ENCODE measurements around the gene TLL1.

The TLL1 gene

GRCh38 chr4:165944900-165945299 is 71.9 kb downstream of the TLL1 start:
- Histone ChIP-seq H3K4me3 (ENCODE audit: low read length) (no peak overlapping the region), H3K9me3 (ENCODE audit: insufficient read depth, low read depth, low read length) (no peaks in the 10 kb centered on the region), H3K36me3 (ENCODE audit: insufficient read depth, low read length) (no peaks in the 10 kb centered on the region), H3K27me3 (ENCODE audit: insufficient read depth, low read length) (no peaks in the 10 kb centered on the region), H3K9ac (ENCODE audit: low read depth, low read length) (no peak overlapping the region), H3K4me1 (ENCODE audit: insufficient read depth, low read length) (no peaks in the 10 kb centered on the region), H3K27ac (ENCODE audit: low read depth, low read length) (no peak overlapping the region)
- 96% methylated on average over 4 of the region's 4 CpGs for WGBS

GRCh38 chr4:165945991-165946390 is 73.0 kb downstream of the TLL1 start:
- 90% methylated on average over 3 of the region's 3 CpGs for WGBS

GRCh38 chr4:165947019-165947418 is 74.0 kb downstream of the TLL1 start:
- 97% methylated on average over 3 of the region's 3 CpGs for WGBS
- H3K27me3 ChIP-seq (ENCODE audit: insufficient read depth, low read length) = no peaks in the 10 kb centered on the region
- H3K27ac ChIP-seq (ENCODE audit: low read depth, low read length) = no peak overlapping the region
- H3K4me1 ChIP-seq (ENCODE audit: insufficient read depth, low read length) = no peaks in the 10 kb centered on the region
- H3K9ac ChIP-seq (ENCODE audit: low read depth, low read length) = no peak overlapping the region
- H3K4me3 ChIP-seq (ENCODE audit: low read length) = no peak overlapping the region
- H3K36me3 ChIP-seq (ENCODE audit: insufficient read depth, low read length) = no peaks in the 10 kb centered on the region
- no peaks in the 10 kb centered on the region for H3K9me3 ChIP-seq (ENCODE audit: insufficient read depth, low read depth, low read length)

More at GRCh38 chr4:165945991-165946390, 73.0 kb downstream of the TLL1 start:
- Histone ChIP-seq H3K27ac (ENCODE audit: low read depth, low read length) (no peak overlapping the region), H3K4me1 (ENCODE audit: insufficient read depth, low read length) (no peaks in the 10 kb centered on the region), H3K27me3 (ENCODE audit: insufficient read depth, low read length) (no peaks in the 10 kb centered on the region), H3K9me3 (ENCODE audit: insufficient read depth, low read depth, low read length) (no peaks in the 10 kb centered on the region), H3K4me3 (ENCODE audit: low read length) (no peak overlapping the region), H3K36me3 (ENCODE audit: insufficient read depth, low read length) (no peaks in the 10 kb centered on the region), H3K9ac (ENCODE audit: low read depth, low read length) (no peak overlapping the region)

GRCh38 chr4:165953181-165953580 is 80.1 kb downstream of the TLL1 start:
- H3K4me3 ChIP-seq (ENCODE audit: low read length) = no peak overlapping the region
- no peaks in the 10 kb centered on the region for H3K36me3 ChIP-seq (ENCODE audit: insufficient read depth, low read length)
- peaks cover 2% of the 10 kb centered on the region; the same call in 1 of the 2 replicates for H3K9me3 ChIP-seq (ENCODE audit: insufficient read depth, low read depth, low read length)
- H3K27me3 ChIP-seq (ENCODE audit: insufficient read depth, low read length) = no peaks in the 10 kb centered on the region
- WGBS = 97% methylated on average over 4 of the region's 4 CpGs
- no peak overlapping the region for H3K27ac ChIP-seq (ENCODE audit: low read depth, low read length)
- no peak overlapping the region for H3K9ac ChIP-seq (ENCODE audit: low read depth, low read length)
- no peaks in the 10 kb centered on the region for H3K4me1 ChIP-seq (ENCODE audit: insufficient read depth, low read length)

GRCh38 chr4:165963621-165964020 is 90.6 kb downstream of the TLL1 start:
- Histone ChIP-seq H3K36me3 (ENCODE audit: insufficient read depth, low read length) (no peaks in the 10 kb centered on the region), H3K9me3 (ENCODE audit: insufficient read depth, low read depth, low read length) (peaks cover 13% of the 10 kb centered on the region), H3K4me3 (ENCODE audit: low read length) (no peak overlapping the region), H3K27ac (ENCODE audit: low read depth, low read length) (no peak overlapping the region), H3K4me1 (ENCODE audit: insufficient read depth, low read length) (no peaks in the 10 kb centered on the region), H3K27me3 (ENCODE audit: insufficient read depth, low read length) (no peaks in the 10 kb centered on the region), H3K9ac (ENCODE audit: low read depth, low read length) (no peak overlapping the region)
- WGBS = 85% methylated on average over 1 of the region's 2 CpGs

- 96% methylated on average over 3 of the region's 5 CpGs for WGBS
Measured at GRCh38 chr4:165964591-165964990, 91.6 kb downstream of the TLL1 start.

DNA sequence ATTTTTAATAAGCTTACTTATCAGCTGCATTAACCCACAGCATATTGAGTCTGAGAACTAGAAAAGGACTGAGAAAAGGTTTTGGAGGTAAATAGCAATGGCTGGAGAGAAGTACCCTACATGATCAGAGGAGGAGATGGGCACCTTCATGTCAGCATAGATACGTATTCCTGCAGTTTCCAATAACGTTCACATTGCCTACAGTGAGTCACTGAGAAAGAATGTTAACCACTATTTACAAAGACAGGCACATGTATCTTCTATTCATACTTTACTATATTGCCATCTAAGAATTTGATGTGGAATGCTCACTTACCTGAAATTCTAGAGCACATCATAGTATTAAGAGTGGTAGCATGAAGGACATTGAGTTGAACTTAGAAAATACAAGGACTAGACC is 92.5 kb downstream of the TLL1 start:
- Histone ChIP-seq H3K27ac (ENCODE audit: low read depth, low read length) (no peak overlapping the region), H3K27me3 (ENCODE audit: insufficient read depth, low read length) (no peaks in the 10 kb centered on the region), H3K9ac (ENCODE audit: low read depth, low read length) (no peak overlapping the region), H3K4me3 (ENCODE audit: low read length) (no peak overlapping the region), H3K4me1 (ENCODE audit: insufficient read depth, low read length) (no peaks in the 10 kb centered on the region), H3K9me3 (ENCODE audit: insufficient read depth, low read depth, low read length) (peaks cover 13% of the 10 kb centered on the region), H3K36me3 (ENCODE audit: insufficient read depth, low read length) (no peaks in the 10 kb centered on the region)
- 86% methylated on average over 2 of the region's 2 CpGs for WGBS

More at GRCh38 chr4:165964591-165964990, 91.6 kb downstream of the TLL1 start:
- Histone ChIP-seq H3K27ac (ENCODE audit: low read depth, low read length) (no peak overlapping the region), H3K36me3 (ENCODE audit: insufficient read depth, low read length) (no peaks in the 10 kb centered on the region), H3K9ac (ENCODE audit: low read depth, low read length) (no peak overlapping the region), H3K4me3 (ENCODE audit: low read length) (no peak overlapping the region), H3K9me3 (ENCODE audit: insufficient read depth, low read depth, low read length) (peaks cover 13% of the 10 kb centered on the region), H3K27me3 (ENCODE audit: insufficient read depth, low read length) (no peaks in the 10 kb centered on the region), H3K4me1 (ENCODE audit: insufficient read depth, low read length) (no peaks in the 10 kb centered on the region)

- Histone ChIP-seq H3K9me3 (ENCODE audit: insufficient read depth, low read depth, low read length) (peaks cover 13% of the 10 kb centered on the region), H3K27ac (ENCODE audit: low read depth, low read length) (no peak overlapping the region), H3K27me3 (ENCODE audit: insufficient read depth, low read length) (no peaks in the 10 kb centered on the region), H3K9ac (ENCODE audit: low read depth, low read length) (no peak overlapping the region), H3K4me1 (ENCODE audit: insufficient read depth, low read length) (no peaks in the 10 kb centered on the region), H3K36me3 (ENCODE audit: insufficient read depth, low read length) (no peaks in the 10 kb centered on the region), H3K4me3 (ENCODE audit: low read length) (no peak overlapping the region)
- WGBS = 92% methylated on average over 8 of the region's 8 CpGs
Measured at GRCh38 chr4:165966833-165967232, 93.8 kb downstream of the TLL1 start.

GRCh38 chr4:165967486-165967885 is 94.4 kb downstream of the TLL1 start:
- H3K4me1 ChIP-seq (ENCODE audit: insufficient read depth, low read length) = no peaks in the 10 kb centered on the region
- H3K36me3 ChIP-seq (ENCODE audit: insufficient read depth, low read length) = no peaks in the 10 kb centered on the region
- no peaks in the 10 kb centered on the region for H3K27me3 ChIP-seq (ENCODE audit: insufficient read depth, low read length)
- peaks cover 13% of the 10 kb centered on the region for H3K9me3 ChIP-seq (ENCODE audit: insufficient read depth, low read depth, low read length)
- 92% methylated on average over 2 of the region's 2 CpGs for WGBS
- H3K9ac ChIP-seq (ENCODE audit: low read depth, low read length) = no peak overlapping the region
- no peak overlapping the region for H3K27ac ChIP-seq (ENCODE audit: low read depth, low read length)
- H3K4me3 ChIP-seq (ENCODE audit: low read length) = no peak overlapping the region

- H3K9ac ChIP-seq (ENCODE audit: low read depth, low read length) = no peak overlapping the region
- WGBS = 97% methylated on average over 4 of the region's 4 CpGs
- no peaks in the 10 kb centered on the region for H3K27me3 ChIP-seq (ENCODE audit: insufficient read depth, low read length)
- H3K27ac ChIP-seq (ENCODE audit: low read depth, low read length) = no peak overlapping the region
- H3K4me1 ChIP-seq (ENCODE audit: insufficient read depth, low read length) = no peaks in the 10 kb centered on the region
- H3K36me3 ChIP-seq (ENCODE audit: insufficient read depth, low read length) = no peaks in the 10 kb centered on the region
- H3K4me3 ChIP-seq (ENCODE audit: low read length) = no peak overlapping the region
- peaks cover 7% of the 10 kb centered on the region for H3K9me3 ChIP-seq (ENCODE audit: insufficient read depth, low read depth, low read length)
Measured at GRCh38 chr4:165970703-165971420, 97.8 kb downstream of the TLL1 start.

GRCh38 chr4:165971446-165971845 is 98.4 kb downstream of the TLL1 start:
- no peak overlapping the region for H3K9ac ChIP-seq (ENCODE audit: low read depth, low read length)
- no peaks in the 10 kb centered on the region for H3K27me3 ChIP-seq (ENCODE audit: insufficient read depth, low read length)
- no peak overlapping the region for H3K4me3 ChIP-seq (ENCODE audit: low read length)
- H3K9me3 ChIP-seq (ENCODE audit: insufficient read depth, low read depth, low read length) = peaks cover 4% of the 10 kb centered on the region
- no peaks in the 10 kb centered on the region for H3K4me1 ChIP-seq (ENCODE audit: insufficient read depth, low read length)
- WGBS = 96% methylated on average over 3 of the region's 3 CpGs
- H3K36me3 ChIP-seq (ENCODE audit: insufficient read depth, low read length) = no peaks in the 10 kb centered on the region
- no peak overlapping the region for H3K27ac ChIP-seq (ENCODE audit: low read depth, low read length)

- H3K9me3 ChIP-seq (ENCODE audit: insufficient read depth, low read depth, low read length) = no peaks in the 10 kb centered on the region
- no peaks in the 10 kb centered on the region for H3K4me1 ChIP-seq (ENCODE audit: insufficient read depth, low read length)
- no peak overlapping the region for H3K9ac ChIP-seq (ENCODE audit: low read depth, low read length)
- H3K27ac ChIP-seq (ENCODE audit: low read depth, low read length) = no peak overlapping the region
- no peaks in the 10 kb centered on the region for H3K27me3 ChIP-seq (ENCODE audit: insufficient read depth, low read length)
- no peak overlapping the region for H3K4me3 ChIP-seq (ENCODE audit: low read length)
- H3K36me3 ChIP-seq (ENCODE audit: insufficient read depth, low read length) = no peaks in the 10 kb centered on the region
- 91% methylated on average over 2 of the region's 2 CpGs for WGBS
Measured at GRCh38 chr4:165971933-165972332, 98.9 kb downstream of the TLL1 start.
